ENCODE data around the gene SPATA31C2.
A peak's percentile ranks its signal among the peaks of the same experiment; 100 is the strongest.
"Not testable (repeated sequence)": the region's sequence is repeated elsewhere in the genome, so short reads cannot be mapped to it uniquely, and the experiment has no call there.

Gene SPATA31C2

GRCh38 chr9:88138375-88138774, at the start of gene SPATA31C2:
Gene SPATA31C2 (minus strand): TSS chr9:88138475. CDS start chr9:88138446, 29 bp downstream.
- not testable (repeated sequence) for DNase-seq (ENCODE audit: low read depth in 3 of 3, low spot score in 1 of 3)

- DNase-seq (ENCODE audit: low read depth in 3 of 3, low spot score in 1 of 3): no peak
Observed at GRCh38 chr9:88187631-88188030, 49.4 kb upstream of the SPATA31C2 start.

GRCh38 chr9:88186495-88187110, 48.3 kb upstream of the SPATA31C2 start:
- DNase-seq (ENCODE audit: low read depth in 3 of 3, low spot score in 1 of 3): no peak

GRCh38 chr9:88184976-88185375, 46.7 kb upstream of the SPATA31C2 start:
- DNase-seq (ENCODE audit: low read depth in 3 of 3, low spot score in 1 of 3): no peak

GRCh38 chr9:88183798-88184495, 45.7 kb upstream of the SPATA31C2 start:
- no peak for DNase-seq (ENCODE audit: low read depth in 3 of 3, low spot score in 1 of 3)

- no peak for DNase-seq (ENCODE audit: low read depth in 3 of 3, low spot score in 1 of 3)
Observed at GRCh38 chr9:88182501-88182900, 44.2 kb upstream of the SPATA31C2 start.

- DNase-seq (ENCODE audit: low read depth in 3 of 3, low spot score in 1 of 3): no peak
Observed at GRCh38 chr9:88180081-88180765, 41.9 kb upstream of the SPATA31C2 start.

GRCh38 chr9:88179062-88179521, 40.8 kb upstream of the SPATA31C2 start:
- DNase-seq (ENCODE audit: low read depth in 3 of 3, low spot score in 1 of 3): no peak

GRCh38 chr9:88178641-88179040, 40.4 kb upstream of the SPATA31C2 start:
- DNase-seq (ENCODE audit: low read depth in 3 of 3, low spot score in 1 of 3): no peak

- no peak for DNase-seq (ENCODE audit: low read depth in 3 of 3, low spot score in 1 of 3)
Observed at GRCh38 chr9:88177371-88177770, 39.1 kb upstream of the SPATA31C2 start.

- DNase-seq (ENCODE audit: low read depth in 3 of 3, low spot score in 1 of 3): no peak
Observed at GRCh38 chr9:88174324-88174723, 36.0 kb upstream of the SPATA31C2 start.

- DNase-seq (ENCODE audit: low read depth in 3 of 3, low spot score in 1 of 3): peak in 2 of 3 donors; percentile 13 to 28
Observed at GRCh38 chr9:88173378-88173999, 35.2 kb upstream of the SPATA31C2 start.

- no peak for DNase-seq (ENCODE audit: low read depth in 3 of 3, low spot score in 1 of 3)
Observed at GRCh38 chr9:88169700-88170099, 31.4 kb upstream of the SPATA31C2 start.

- no peak for DNase-seq (ENCODE audit: low read depth in 3 of 3, low spot score in 1 of 3)
Observed at GRCh38 chr9:88168564-88168963, 30.3 kb upstream of the SPATA31C2 start.

- DNase-seq (ENCODE audit: low read depth in 3 of 3, low spot score in 1 of 3): no peak
Observed at GRCh38 chr9:88166660-88167059, 28.4 kb upstream of the SPATA31C2 start.

- no peak for DNase-seq (ENCODE audit: low read depth in 3 of 3, low spot score in 1 of 3)
Observed at GRCh38 chr9:88164850-88165249, 26.6 kb upstream of the SPATA31C2 start.

- no peak for DNase-seq (ENCODE audit: low read depth in 3 of 3, low spot score in 1 of 3)
Observed at GRCh38 chr9:88161144-88161543, 22.9 kb upstream of the SPATA31C2 start.

GRCh38 chr9:88143957-88144625, 5.8 kb upstream of the SPATA31C2 start:
- DNase-seq (ENCODE audit: low read depth in 3 of 3, low spot score in 1 of 3): no peak

GRCh38 chr9:88143179-88143578, 4.9 kb upstream of the SPATA31C2 start:
- no peak for DNase-seq (ENCODE audit: low read depth in 3 of 3, low spot score in 1 of 3)

- not testable (repeated sequence) for DNase-seq (ENCODE audit: low read depth in 3 of 3, low spot score in 1 of 3)
Observed at GRCh38 chr9:88133552-88133951, 4.7 kb downstream of the SPATA31C2 start.

- DNase-seq (ENCODE audit: low read depth in 3 of 3, low spot score in 1 of 3): not testable (repeated sequence)
Observed at GRCh38 chr9:88129556-88129955, 8.7 kb downstream of the SPATA31C2 start.

Measured in stimulated activated CD4-positive, alpha-beta T cell treated with anti-CD3 and anti-CD28 coated beads, TNF-alpha, amount 100 ng/mL, for 1 hour (primary cell).